ENCODE data around the gene FAM161B. TPM values are rescaled to one million over a fixed set of nuclear protein-coding genes. Genes with fewer than 3 reads are reported as not detected.

The FAM161B gene
- total and polyA plus RNA-seq, 2 of the 4 experiments (the other 2 are of a cell fraction): 1.9 to 2.5 TPM

DNA sequence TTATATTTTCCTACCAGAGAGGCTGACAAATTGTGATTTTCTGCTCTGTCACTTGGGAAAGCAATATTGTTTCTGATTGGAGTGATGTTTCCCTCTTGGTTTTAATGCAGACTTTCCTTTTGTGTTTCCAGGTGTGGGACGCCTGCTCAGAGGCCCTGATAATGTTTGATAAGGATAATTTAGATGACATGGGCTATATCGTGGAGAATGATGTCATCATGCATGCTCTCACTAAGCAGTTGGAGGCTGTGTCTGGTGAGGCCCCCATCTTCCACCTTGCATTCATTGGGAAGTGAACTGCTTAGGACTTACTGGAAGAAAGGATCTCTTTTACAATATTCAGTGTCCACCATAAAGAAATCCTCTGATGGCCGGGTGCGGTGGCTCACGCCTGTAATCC, 5.8 kb upstream of the FAM161B start:
- no peak overlapping the region for H3K56ac ChIP-seq (ENCODE audit: extremely low read depth, insufficient read depth, low read length)
- TF ChIP-seq MAFK (IDR thresholded peaks at IDR 0.05; ENCODE audit: low read depth, low read length): no peak
- TF ChIP-seq NFE2L2 (IDR thresholded peaks at IDR 0.05; ENCODE audit: low read depth, low read length): no peak
- no peak overlapping the region for H2BK20ac ChIP-seq (ENCODE audit: low read depth, low read length)
- no peak overlapping the region for H3K9ac ChIP-seq (ENCODE audit: low read depth, low read length)
- H3K9me1 ChIP-seq (ENCODE audit: insufficient read depth, low read length): 0 out of 2 replicates have a peak, but pooled peaks cover 2% of the 10 kb centered on the region
- peaks cover 17 to 24% of the 10 kb centered on the region in 2 experiments for H3K79me1 ChIP-seq (ENCODE audit: low read depth in 1 of 2, low read length in 2 of 2)
- no peak overlapping the region for H2AK9ac ChIP-seq (replicated peaks; ENCODE audit: low read depth, low read length, poor library complexity)
- no peaks in the 10 kb centered on the region for H3K27me3 ChIP-seq (ENCODE audit: control insufficient read depth, insufficient read depth, low read length)
- no peak overlapping the region for H4K5ac ChIP-seq (ENCODE audit: low read depth, low read length)
- peaks cover 38% of the 10 kb centered on the region for H3K36me3 ChIP-seq (ENCODE audit: control insufficient read depth, insufficient read depth, low read length)
- ATAC-seq (ENCODE audit: low read depth) (no peak), DNase-seq (no peak)
- H4K8ac ChIP-seq (ENCODE audit: low read depth in 2 of 2, low read length in 2 of 2): no peak overlapping the region
- no peak overlapping the region for H2BK15ac ChIP-seq (ENCODE audit: low read depth, low read length)
- no CpG with 5 or more reads among the region's 5 CpGs for WGBS, 2 experiments (ENCODE audit: extremely low coverage in 2 of 2, insufficient read length in 1 of 2)
- no peaks in the 10 kb centered on the region; the same call in 1 of the 2 replicates for H3K4me1 ChIP-seq (ENCODE audit: control insufficient read depth, insufficient read depth, low read length)
- dilution Hi-C loops (cut with HindIII; ENCODE audit: low sequenced_read_pairs, unreplicated experiment): no loop called here
- H3K14ac ChIP-seq (replicated peaks; ENCODE audit: low read depth, low read length): no peak overlapping the region
- no peak overlapping the region for H2BK120ac ChIP-seq (ENCODE audit: low read depth, low read length)
- no peak overlapping the region for H2AK5ac ChIP-seq (ENCODE audit: low read depth, low read length)
- H4K20me1 ChIP-seq (ENCODE audit: insufficient read depth, low read length): no peaks in the 10 kb centered on the region
- no TSS peak for BruUV-seq (replicated peaks)
- ChIA-PET POLR2A (ENCODE audit: unreplicated experiment) (no interaction called here), CTCF (no interaction called here)
- no peak overlapping the region for H3K4ac ChIP-seq (ENCODE audit: low read depth, low read length)
- no peak overlapping the region for H2AFZ ChIP-seq (replicated peaks; ENCODE audit: low read length, poor library complexity)
- no peak overlapping the region for H3K4me2 ChIP-seq (ENCODE audit: low read depth, low read length)
- H4K91ac ChIP-seq (ENCODE audit: insufficient read depth, low read depth, low read length): no peak overlapping the region
- H3K18ac ChIP-seq (ENCODE audit: low read depth, low read length): no peak overlapping the region
- in situ Hi-C loops (cut with MboI; ENCODE audit: low sequenced_read_pairs): no loop called here
- no peak overlapping the region for H2BK5ac ChIP-seq (ENCODE audit: low read depth, low read length, poor library complexity, severe bottlenecking)
- intact Hi-C loops (cut with micrococcal nuclease): no loop called here
- no peak overlapping the region for H3K23ac ChIP-seq (ENCODE audit: low read depth, low read length)
- H3K9me3 ChIP-seq (ENCODE audit: control insufficient read depth, insufficient read depth, low read length): no peaks in the 10 kb centered on the region
- H3K27ac ChIP-seq (ENCODE audit: insufficient read depth, low read length): no peak overlapping the region
- H3K4me3 ChIP-seq (ENCODE audit: insufficient read depth, low read depth, low read length): no peak overlapping the region

Measured in IMR-90 (cell line).